ENCODE measurements around the gene RELCH. TPM values are rescaled to one million over a fixed set of nuclear protein-coding genes. Genes with fewer than 3 reads are reported as not detected.
A peak's percentile ranks its signal among the peaks of the same experiment; 100 is the strongest.

RELCH gene
- total RNA-seq, 1 donor from 2014 or later = 22.4 TPM

- no peak for TF ChIP-seq CTCF (conservative IDR thresholded peaks at IDR 0.05)
- Mint-ChIP-seq H3K27me3 (ENCODE audit: low read depth) (peaks cover 22% of the 10 kb centered on the region), H3K36me3 (ENCODE audit: low read depth) (no peaks in the 10 kb centered on the region), H3K4me1 (peaks cover 30% of the 10 kb centered on the region), H3K4me3 (no peak overlapping the region), H3K9me3 (no peaks in the 10 kb centered on the region), H3K27ac (ENCODE audit: unreplicated experiment) (no peak overlapping the region)
- no peak for DNase-seq (ENCODE audit: low read depth, low spot score)
Measured at GRCh38 chr18:62343316-62343715, 156.3 kb downstream of the RELCH start.

DNA sequence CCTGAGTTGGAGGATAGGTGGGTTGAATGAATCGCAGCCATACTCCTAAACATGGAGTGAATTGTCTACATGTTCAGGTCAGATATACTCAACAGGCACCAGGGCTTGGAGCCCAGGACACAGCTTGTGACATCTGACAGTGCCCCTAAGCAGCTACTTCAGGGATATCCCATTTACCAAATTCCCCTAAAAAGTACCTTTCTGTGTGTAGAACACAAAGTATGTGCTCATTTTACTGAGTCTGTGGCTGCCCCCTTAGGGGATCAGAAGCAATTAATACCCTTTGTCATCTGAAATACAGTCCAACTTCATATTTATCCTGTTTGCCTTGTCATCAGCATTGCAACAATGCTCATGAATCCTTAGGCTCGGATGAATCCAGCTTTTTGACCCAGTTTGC is 158.9 kb downstream of the RELCH start:
- no peak for DNase-seq (ENCODE audit: low read depth, low spot score)
- peaks cover 22% of the 10 kb centered on the region for H3K4me1 Mint-ChIP-seq
- H3K36me3 Mint-ChIP-seq (ENCODE audit: low read depth) = no peaks in the 10 kb centered on the region
- H3K4me3 Mint-ChIP-seq = no peak overlapping the region
- TF ChIP-seq CTCF (conservative IDR thresholded peaks at IDR 0.05) = no peak
- H3K27ac Mint-ChIP-seq (ENCODE audit: unreplicated experiment) = no peak overlapping the region
- H3K27me3 Mint-ChIP-seq (ENCODE audit: low read depth) = peaks cover 6% of the 10 kb centered on the region
- H3K9me3 Mint-ChIP-seq = no peaks in the 10 kb centered on the region

DNA sequence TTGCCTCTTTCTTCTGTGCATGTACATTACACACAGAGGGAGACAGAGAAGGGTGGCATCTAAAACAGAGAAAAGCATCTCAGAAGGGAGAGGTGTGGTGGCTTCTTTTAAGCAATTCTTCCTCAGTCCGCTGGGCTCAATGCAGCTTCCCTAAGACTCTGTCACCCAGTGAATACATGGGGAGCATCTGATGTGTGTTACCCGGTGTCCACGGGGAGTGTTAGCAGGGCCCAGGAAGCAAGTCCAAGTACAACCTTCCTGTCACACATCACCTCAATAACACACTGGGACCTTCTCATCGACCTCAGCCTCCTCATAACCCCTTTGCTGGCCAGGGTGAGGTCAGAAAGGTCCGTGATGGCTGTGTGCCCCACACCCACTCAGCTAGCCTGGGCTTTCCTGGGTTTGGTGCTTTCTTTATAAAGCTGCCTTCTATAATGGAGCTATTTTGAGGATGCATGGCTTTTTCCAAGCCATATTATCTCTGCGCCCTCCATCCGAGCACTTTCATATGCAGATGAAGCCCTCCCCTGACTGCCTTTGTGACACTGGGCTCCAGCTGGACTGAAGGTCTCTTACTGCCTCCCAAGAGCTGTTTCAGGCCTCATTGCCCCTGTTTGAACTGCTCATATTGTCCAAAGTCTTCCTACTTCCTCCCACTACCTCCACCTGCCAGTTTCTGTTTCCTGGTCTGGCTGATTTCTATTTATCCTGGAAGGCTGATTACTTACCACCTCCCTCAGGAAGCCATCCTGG is 159.5 kb downstream of the RELCH start:
- peak overlapping the region; percentile 61 for H3K27ac Mint-ChIP-seq (ENCODE audit: unreplicated experiment)
- H3K4me1 Mint-ChIP-seq = peaks cover 22% of the 10 kb centered on the region
- DNase-seq (ENCODE audit: low read depth, low spot score) = no peak
- peaks cover 6% of the 10 kb centered on the region for H3K27me3 Mint-ChIP-seq (ENCODE audit: low read depth)
- H3K4me3 Mint-ChIP-seq = no peak overlapping the region
- H3K36me3 Mint-ChIP-seq (ENCODE audit: low read depth) = no peaks in the 10 kb centered on the region
- H3K9me3 Mint-ChIP-seq = no peaks in the 10 kb centered on the region
- TF ChIP-seq CTCF (conservative IDR thresholded peaks at IDR 0.05) = no peak

GRCh38 chr18:62347089-62347506 is 160.0 kb downstream of the RELCH start:
- no peaks in the 10 kb centered on the region for H3K9me3 Mint-ChIP-seq
- no peak for TF ChIP-seq CTCF (conservative IDR thresholded peaks at IDR 0.05)
- H3K36me3 Mint-ChIP-seq (ENCODE audit: low read depth) = no peaks in the 10 kb centered on the region
- DNase-seq (ENCODE audit: low read depth, low spot score) = no peak
- H3K4me1 Mint-ChIP-seq = peaks cover 22% of the 10 kb centered on the region
- H3K27ac Mint-ChIP-seq (ENCODE audit: unreplicated experiment) = no peak overlapping the region
- no peak overlapping the region for H3K4me3 Mint-ChIP-seq
- peaks cover 6% of the 10 kb centered on the region for H3K27me3 Mint-ChIP-seq (ENCODE audit: low read depth)

DNA sequence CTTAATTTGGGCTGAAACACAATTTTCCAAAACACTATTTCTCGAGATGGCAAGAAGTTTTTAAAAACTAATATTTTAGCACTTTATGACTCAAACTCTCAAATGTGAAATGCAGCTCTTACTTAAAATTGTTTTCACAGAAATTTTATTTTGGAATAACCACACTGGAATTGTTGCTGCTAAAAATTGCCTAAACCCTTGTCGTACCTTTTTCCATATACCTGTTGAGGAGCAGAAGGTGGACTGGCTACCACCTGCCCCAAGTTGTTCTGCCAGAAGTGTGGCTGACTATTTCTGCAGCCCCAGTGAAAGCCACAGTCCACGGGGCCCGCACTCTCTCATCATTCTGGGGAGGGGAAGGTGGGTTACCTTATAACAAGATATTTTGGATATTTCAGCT is 161.4 kb downstream of the RELCH start:
- DNase-seq (ENCODE audit: low read depth, low spot score) = no peak
- H3K36me3 Mint-ChIP-seq (ENCODE audit: low read depth) = no peaks in the 10 kb centered on the region
- H3K27ac Mint-ChIP-seq (ENCODE audit: unreplicated experiment) = no peak overlapping the region
- no peak overlapping the region for H3K4me3 Mint-ChIP-seq
- H3K9me3 Mint-ChIP-seq = no peaks in the 10 kb centered on the region
- peaks cover 22% of the 10 kb centered on the region for H3K4me1 Mint-ChIP-seq
- H3K27me3 Mint-ChIP-seq (ENCODE audit: low read depth) = peaks cover 6% of the 10 kb centered on the region
- TF ChIP-seq CTCF (conservative IDR thresholded peaks at IDR 0.05) = no peak

Data from neural crest cell (in vitro differentiated cells).